HepG2 (cell line): ENCODE results near the gene USP8. TPM values are rescaled to one million over a fixed set of nuclear protein-coding genes. Genes with fewer than 3 reads are reported as not detected.

ENCODE experiments used
- ATAC-seq: fragments of 200-7000 bp; cut with Tn5 transposase; 3 replicates; pipeline ENCODE4 v1.9.1; 2020; ENCODE audit warnings: mild to moderate bottlenecking, moderate library complexity
- BruUV-seq: library from RNA; stranded (reverse); fragments of 400-500 nt; replicated peaks from 2 replicates; lab custom pipeline; 2021; lab: Mats Ljungman, UMichigan
- CTCF ChIA-PET: fragments of 300-600 bp; formaldehyde crosslinking; extraction: SDS; loops from one replicate; lab custom pipeline; 2021; ENCODE audit warnings: low total read pairs, inconsistent platforms, low intra/inter-chr PET ratio; lab: Yijun Ruan, JAX
- POLR2A ChIA-PET: fragments of 350-600 bp; sonication (Branson Sonifier 250); formaldehyde crosslinking; loops from one replicate; lab custom pipeline; 2020; ENCODE audit warnings: antibody characterized with exemption, inconsistent platforms; lab: Yijun Ruan, JAX
- DNase-seq: peaks from one replicate; pipeline ENCODE4 v3.0.0-alpha.2; 2015; ENCODE audit warnings: low spot score
- FAIRE-seq: peaks from 3 replicates; lab custom pipeline; 2011; peaks lifted over from hg19 to GRCh38; lab: Jason Lieb, UNC
- H2AFZ ChIP-seq: one replicate; pipeline ENCODE4 v1.6.1; 2011; ENCODE audit warnings: low read length, inconsistent platforms
- H3K27ac ChIP-seq: fragments of 300-600 bp; 3 replicates; pipeline ENCODE4 v1.8.0; 2011; ENCODE audit warnings: mixed run types, mild to moderate bottlenecking, mixed read lengths, low read length, inconsistent platforms; ENCODE audit not compliant: insufficient read depth; ENCODE audit errors: extremely low read length
- H3K27me3 ChIP-seq, 2 experiments: fragments of 200-600 bp in 1 of 2; 2 replicates in 1 of 2; 3 replicates in 1 of 2; pipeline versions ENCODE4 v1.6.0 to v1.8.0; 2011; ENCODE audit warnings: low read length in 2 of 2, mild to moderate bottlenecking in 2 of 2, moderate library complexity in 2 of 2, inconsistent platforms in 1 of 2; ENCODE audit not compliant: insufficient read depth in 2 of 2, control insufficient read depth in 1 of 2
- H3K36me3 ChIP-seq, 2 experiments: fragments of 200-600 bp in 1 of 2; replicated peaks in 1 of 2; 2 replicates in 1 of 2; 3 replicates in 1 of 2; pipeline versions ENCODE4 v1.5.1 to v1.8.0; 2011; ENCODE audit warnings: low read length in 2 of 2, inconsistent platforms in 1 of 2; ENCODE audit not compliant: insufficient read depth in 2 of 2, control insufficient read depth in 1 of 2
- H3K4me1 ChIP-seq: 2 replicates; pipeline ENCODE4 v1.5.1; 2012; ENCODE audit warnings: low read length, inconsistent platforms; ENCODE audit not compliant: insufficient read depth
- H3K4me2 ChIP-seq: 2 replicates; pipeline ENCODE4 v1.6.0; 2011; ENCODE audit warnings: low read depth, low read length, inconsistent platforms
- H3K4me3 ChIP-seq, 3 experiments: fragments of 200-600 bp in 1 of 3; sonication (generic), shearing (Covaris generic) in 1 of 3; replicated peaks in 1 of 3; 2 replicates each; pipeline ENCODE4 v1.5.1; 2011 to 2016; ENCODE audit warnings: low read length in 3 of 3, inconsistent platforms in 2 of 3, low read depth in 2 of 3, mild to moderate bottlenecking in 2 of 3, control low read depth in 1 of 3, mixed read lengths in 1 of 3; ENCODE audit not compliant: insufficient read depth in 1 of 3
- H3K79me2 ChIP-seq: one replicate; pipeline ENCODE4 v1.6.1; 2011; ENCODE audit warnings: low read length, inconsistent platforms; ENCODE audit not compliant: insufficient read depth
- H3K9ac ChIP-seq: 2 replicates; pipeline ENCODE4 v1.6.0; 2011; ENCODE audit warnings: mild to moderate bottlenecking, low read depth, low read length, inconsistent platforms; ENCODE audit not compliant: insufficient read depth
- H3K9me3 ChIP-seq: 2 replicates; pipeline ENCODE4 v1.5.1; 2012; ENCODE audit warnings: mild to moderate bottlenecking, low read length
- H4K20me1 ChIP-seq: 2 replicates; pipeline ENCODE4 v1.6.0; 2011; ENCODE audit warnings: inconsistent platforms, mild to moderate bottlenecking, low read length, moderate library complexity; ENCODE audit not compliant: insufficient read depth
- AKAP8 ChIP-seq: sonication (generic); formaldehyde crosslinking; IDR thresholded peaks from 2 replicates; pipeline ENCODE4 v1.5.1; 2020; ENCODE audit warnings: mild to moderate bottlenecking, missing genetic modification reagents
- FOXK1 ChIP-seq: sonication (generic); formaldehyde crosslinking; IDR thresholded peaks from 2 replicates; pipeline ENCODE4 v1.4.0; 2020; ENCODE audit warnings: low read depth, missing genetic modification reagents, borderline replicate concordance
- PPARG ChIP-seq: conservative IDR thresholded peaks from 2 replicates; pipeline ENCODE4 v1.6.1; 2016; ENCODE audit warnings: missing biosample characterization, missing genetic modification reagents
- SKI ChIP-seq: fragments of 450-650 bp; IDR thresholded peaks from one replicate; pipeline ENCODE4 v1.6.1; 2018; ENCODE audit warnings: mild to moderate bottlenecking; ENCODE audit not compliant: partially characterized antibody
- ZBTB1 ChIP-seq: sonication (generic); formaldehyde crosslinking; IDR thresholded peaks from 2 replicates; pipeline ENCODE4 v1.4.0; 2020; ENCODE audit warnings: missing genetic modification reagents, borderline replicate concordance
- ZFP62 ChIP-seq: sonication (generic); formaldehyde crosslinking; IDR thresholded peaks from 2 replicates; pipeline ENCODE4 v1.4.0; 2020; ENCODE audit warnings: missing genetic modification reagents
- ZFP90 ChIP-seq: sonication (generic); formaldehyde crosslinking; IDR thresholded peaks from 2 replicates; pipeline ENCODE4 v1.8.0; 2022; ENCODE audit warnings: missing genetic modification reagents, mild to moderate bottlenecking, inconsistent platforms, borderline replicate concordance
- ZNF746 ChIP-seq: sonication (generic); formaldehyde crosslinking; IDR thresholded peaks from 2 replicates; pipeline ENCODE4 v1.8.0; 2022; ENCODE audit warnings: mild to moderate bottlenecking, missing genetic modification reagents
- WGBS: methylation state at CpG from one replicate; pipeline ENCODE4 v1.1.6; 2017; ENCODE audit warnings: low lambda C conversion rate; 5-methylcytosine and 5-hydroxymethylcytosine counted together
- in situ Hi-C: cut with HindIII; loops from 2 replicates; pipeline ENCODE4 v1.10.0; 2017; ENCODE audit warnings: low pct_unique_long_range_greater_than_20kb; ENCODE audit not compliant: extremely low pct_ligation_motif_present
- intact Hi-C: fragments of 100-400 bp; cut with micrococcal nuclease; formaldehyde crosslinking; loops from one replicate; pipeline ENCODE4 v1.10.0; 2022; ENCODE audit not compliant: unreplicated experiment
- polyA plus RNA-seq, 8 experiments: library from polyadenylated mRNA; depleted of rRNA in 3 of 8; stranded (reverse) in 7 of 8; unstranded in 1 of 8; fragments of >200 nt; fragmentation: Illumina TruSeq in 4 of 8; extraction: Trizol in 4 of 8; gene quantifications; 2 replicates each; pipeline versions ENCODE4 v1.2.1 to v1.2.3, GENCODE V29; 2011 to 2016; ENCODE audit warnings: low read depth in 4 of 8, missing spikeins in 1 of 8, mixed read lengths in 1 of 8; ENCODE audit not compliant: insufficient read depth in 1 of 8
- total RNA-seq, 5 experiments: library from RNA; depleted of rRNA; stranded (reverse); fragments of >200 nt; fragmentation: Illumina TruSeq; extraction: Trizol; gene quantifications; 2 replicates each; pipeline ENCODE4 v1.2.3, GENCODE V29; 2016; ENCODE audit warnings: low read depth in 1 of 5
- TF ChIP-seq, protein P1 (sequence below): sonication (generic); formaldehyde crosslinking; IDR thresholded peaks from 2 replicates; pipeline ENCODE4 v1.8.1; 2023; ENCODE audit warnings: mild to moderate bottlenecking, moderate library complexity, missing genetic modification reagents
- TF ChIP-seq, protein P2 (sequence below): sonication (generic); formaldehyde crosslinking; IDR thresholded peaks from 2 replicates; pipeline ENCODE4 v1.5.1; 2020; ENCODE audit warnings: mild to moderate bottlenecking, missing genetic modification reagents, moderate library complexity
- TF ChIP-seq, protein P3 (sequence below): IDR thresholded peaks from 2 replicates; pipeline ENCODE4 v1.6.1; 2016; ENCODE audit warnings: control low read depth

The USP8 gene
- total and polyA plus RNA-seq, 2 of the 13 experiments (the other 11 are each of a cell fraction or from before 2014, with no cell fraction given) = 36.4 to 50.7 TPM

DNA sequence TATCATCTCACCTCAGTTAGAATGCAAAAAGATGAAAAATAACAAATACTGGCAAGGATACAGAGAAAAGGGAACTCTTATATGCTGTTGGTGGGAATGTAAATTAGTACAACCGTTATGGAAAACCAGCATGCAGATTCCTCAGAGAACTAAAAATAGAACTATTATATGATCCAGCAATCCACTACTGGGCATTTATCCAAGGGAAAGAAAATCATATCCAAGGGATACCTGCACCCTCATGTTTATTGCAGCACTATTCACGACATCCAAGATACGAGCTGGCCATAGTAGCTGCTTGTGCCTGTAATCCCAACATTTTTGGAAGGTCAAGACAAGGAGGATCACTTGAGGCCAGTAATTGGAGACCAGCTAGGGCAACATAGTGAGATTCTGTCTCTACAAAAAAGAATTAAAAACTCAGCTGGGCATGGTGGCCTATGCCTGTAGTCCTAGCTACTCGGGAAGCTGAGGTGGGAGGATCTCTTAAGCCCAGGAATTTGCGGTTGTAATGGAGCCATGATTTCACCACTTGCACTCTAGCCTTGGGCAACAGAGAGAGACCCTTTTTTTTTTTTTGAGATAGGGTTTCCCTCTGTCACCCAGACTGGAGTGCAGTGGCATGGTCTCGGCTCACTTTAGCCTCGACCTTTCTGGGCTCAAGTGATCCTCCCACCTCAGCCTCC, 95.7 kb downstream of the USP8 start (continued):
- TF ChIP-seq, protein P1, sequence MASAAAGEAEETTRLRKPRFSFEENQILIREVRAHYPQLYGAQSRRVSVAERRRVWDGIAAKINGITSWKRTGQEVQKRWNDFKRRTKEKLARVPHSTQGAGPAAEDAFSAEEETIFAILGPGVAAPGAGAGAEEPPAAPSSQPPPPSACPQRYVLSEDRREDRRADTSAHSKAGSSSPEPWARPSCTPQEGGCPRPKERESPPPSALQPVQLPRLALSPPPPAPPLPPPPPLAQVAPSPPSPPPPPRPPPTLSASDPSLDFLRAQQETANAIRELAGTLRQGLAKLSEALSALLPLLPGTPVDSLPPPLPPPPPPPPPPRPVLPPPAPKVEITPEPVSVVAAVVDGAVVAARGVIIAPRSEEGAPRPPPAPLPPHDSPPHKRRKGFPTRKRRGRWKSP (CRISPR knock-in tag) = no peak
- TF ChIP-seq ZNF746 (CRISPR knock-in tag) (no peak), ZBTB1 (CRISPR knock-in tag) (no peak), FOXK1 (no peak)

DNA sequence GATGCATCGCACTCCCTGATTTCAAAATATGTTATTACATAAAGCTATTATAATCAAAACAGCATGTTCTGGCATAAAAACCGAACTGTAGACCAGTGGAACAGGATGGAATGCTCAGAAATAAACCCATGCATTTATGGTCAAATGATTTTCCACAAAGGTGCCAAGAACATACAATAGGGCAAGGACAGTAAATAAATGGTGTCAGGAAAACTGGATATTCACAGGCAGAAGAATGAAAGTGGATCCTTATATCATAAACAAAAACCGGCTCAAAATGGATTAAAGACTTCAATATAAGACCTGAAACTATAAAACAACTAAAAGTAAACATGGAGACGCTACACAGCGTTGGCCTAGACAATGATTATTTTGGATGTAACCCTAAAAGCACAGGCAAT, 99.6 kb downstream of the USP8 start:
- DNase-seq (no peak), ATAC-seq (no peak), FAIRE-seq (no peak)
- no peaks in the 10 kb centered on the region for H3K27me3 ChIP-seq
- no peak overlapping the region for H3K9ac ChIP-seq
- H4K20me1 ChIP-seq = no peaks in the 10 kb centered on the region
- 70% methylated on average over 5 of the region's 5 CpGs for WGBS
- H3K4me1 ChIP-seq = no peaks in the 10 kb centered on the region
- no peaks in the 10 kb centered on the region for H3K79me2 ChIP-seq
- H3K4me3 ChIP-seq = no peak overlapping the region
- in situ Hi-C loops (no loop called here), intact Hi-C loops (no loop called here)
- no peaks in the 10 kb centered on the region for H3K36me3 ChIP-seq
- ChIA-PET POLR2A (no interaction called here), CTCF (no interaction called here)
- BruUV-seq = no TSS peak
- H2AFZ ChIP-seq = no peak overlapping the region
- H3K27ac ChIP-seq = no peak overlapping the region
- no peak overlapping the region for H3K4me2 ChIP-seq
- H3K9me3 ChIP-seq = no peaks in the 10 kb centered on the region
- TF ChIP-seq, protein P2, sequence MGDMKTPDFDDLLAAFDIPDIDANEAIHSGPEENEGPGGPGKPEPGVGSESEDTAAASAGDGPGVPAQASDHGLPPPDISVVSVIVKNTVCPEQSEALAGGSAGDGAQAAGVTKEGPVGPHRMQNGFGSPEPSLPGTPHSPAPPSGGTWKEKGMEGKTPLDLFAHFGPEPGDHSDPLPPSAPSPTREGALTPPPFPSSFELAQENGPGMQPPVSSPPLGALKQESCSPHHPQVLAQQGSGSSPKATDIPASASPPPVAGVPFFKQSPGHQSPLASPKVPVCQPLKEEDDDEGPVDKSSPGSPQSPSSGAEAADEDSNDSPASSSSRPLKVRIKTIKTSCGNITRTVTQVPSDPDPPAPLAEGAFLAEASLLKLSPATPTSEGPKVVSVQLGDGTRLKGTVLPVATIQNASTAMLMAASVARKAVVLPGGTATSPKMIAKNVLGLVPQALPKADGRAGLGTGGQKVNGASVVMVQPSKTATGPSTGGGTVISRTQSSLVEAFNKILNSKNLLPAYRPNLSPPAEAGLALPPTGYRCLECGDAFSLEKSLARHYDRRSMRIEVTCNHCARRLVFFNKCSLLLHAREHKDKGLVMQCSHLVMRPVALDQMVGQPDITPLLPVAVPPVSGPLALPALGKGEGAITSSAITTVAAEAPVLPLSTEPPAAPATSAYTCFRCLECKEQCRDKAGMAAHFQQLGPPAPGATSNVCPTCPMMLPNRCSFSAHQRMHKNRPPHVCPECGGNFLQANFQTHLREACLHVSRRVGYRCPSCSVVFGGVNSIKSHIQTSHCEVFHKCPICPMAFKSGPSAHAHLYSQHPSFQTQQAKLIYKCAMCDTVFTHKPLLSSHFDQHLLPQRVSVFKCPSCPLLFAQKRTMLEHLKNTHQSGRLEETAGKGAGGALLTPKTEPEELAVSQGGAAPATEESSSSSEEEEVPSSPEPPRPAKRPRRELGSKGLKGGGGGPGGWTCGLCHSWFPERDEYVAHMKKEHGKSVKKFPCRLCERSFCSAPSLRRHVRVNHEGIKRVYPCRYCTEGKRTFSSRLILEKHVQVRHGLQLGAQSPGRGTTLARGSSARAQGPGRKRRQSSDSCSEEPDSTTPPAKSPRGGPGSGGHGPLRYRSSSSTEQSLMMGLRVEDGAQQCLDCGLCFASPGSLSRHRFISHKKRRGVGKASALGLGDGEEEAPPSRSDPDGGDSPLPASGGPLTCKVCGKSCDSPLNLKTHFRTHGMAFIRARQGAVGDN = no peak
- TF ChIP-seq AKAP8 (no peak), ZFP62 (CRISPR knock-in tag) (no peak), SKI (no peak), ZFP90 (CRISPR knock-in tag) (no peak), PPARG (CRISPR knock-in tag) (no peak)
- TF ChIP-seq, protein P3, sequence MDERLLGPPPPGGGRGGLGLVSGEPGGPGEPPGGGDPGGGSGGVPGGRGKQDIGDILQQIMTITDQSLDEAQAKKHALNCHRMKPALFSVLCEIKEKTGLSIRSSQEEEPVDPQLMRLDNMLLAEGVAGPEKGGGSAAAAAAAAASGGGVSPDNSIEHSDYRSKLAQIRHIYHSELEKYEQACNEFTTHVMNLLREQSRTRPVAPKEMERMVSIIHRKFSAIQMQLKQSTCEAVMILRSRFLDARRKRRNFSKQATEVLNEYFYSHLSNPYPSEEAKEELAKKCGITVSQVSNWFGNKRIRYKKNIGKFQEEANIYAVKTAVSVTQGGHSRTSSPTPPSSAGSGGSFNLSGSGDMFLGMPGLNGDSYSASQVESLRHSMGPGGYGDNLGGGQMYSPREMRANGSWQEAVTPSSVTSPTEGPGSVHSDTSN (CRISPR knock-in tag) = no peak
